HS-27A (cell line): ENCODE measurements around the gene ENO3.
A peak's percentile ranks its signal among the peaks of the same experiment; 100 is the strongest.

Experiments
- DNase-seq: peaks from one replicate; pipeline ENCODE4 v3.0.0-alpha.2; 2012; ENCODE audit warnings: low read depth, missing footprints

The ENO3 gene

GRCh38 chr17:4950075-4950745, 709 bp upstream of the ENO3 start:
- no peak for DNase-seq

GRCh38 chr17:4951486-4951885, 567 bp downstream of the ENO3 start:
- DNase-seq, result no peak

GRCh38 chr17:4953451-4953961, 2.6 kb downstream of the ENO3 start:
- peak; percentile 51 for DNase-seq

DNA sequence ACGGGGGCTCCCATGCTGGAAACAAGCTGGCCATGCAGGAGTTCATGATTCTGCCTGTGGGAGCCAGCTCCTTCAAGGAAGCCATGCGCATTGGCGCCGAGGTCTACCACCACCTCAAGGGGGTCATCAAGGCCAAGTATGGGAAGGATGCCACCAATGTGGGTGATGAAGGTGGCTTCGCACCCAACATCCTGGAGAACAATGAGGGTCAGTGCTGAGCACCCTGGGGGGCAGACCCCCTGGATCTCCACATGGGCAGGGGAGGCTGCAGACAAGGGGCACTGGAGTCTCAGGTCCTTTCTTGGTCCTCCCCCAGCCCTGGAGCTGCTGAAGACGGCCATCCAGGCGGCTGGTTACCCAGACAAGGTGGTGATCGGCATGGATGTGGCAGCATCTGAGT, 4.2 kb downstream of the ENO3 start:
- no peak for DNase-seq

DNA sequence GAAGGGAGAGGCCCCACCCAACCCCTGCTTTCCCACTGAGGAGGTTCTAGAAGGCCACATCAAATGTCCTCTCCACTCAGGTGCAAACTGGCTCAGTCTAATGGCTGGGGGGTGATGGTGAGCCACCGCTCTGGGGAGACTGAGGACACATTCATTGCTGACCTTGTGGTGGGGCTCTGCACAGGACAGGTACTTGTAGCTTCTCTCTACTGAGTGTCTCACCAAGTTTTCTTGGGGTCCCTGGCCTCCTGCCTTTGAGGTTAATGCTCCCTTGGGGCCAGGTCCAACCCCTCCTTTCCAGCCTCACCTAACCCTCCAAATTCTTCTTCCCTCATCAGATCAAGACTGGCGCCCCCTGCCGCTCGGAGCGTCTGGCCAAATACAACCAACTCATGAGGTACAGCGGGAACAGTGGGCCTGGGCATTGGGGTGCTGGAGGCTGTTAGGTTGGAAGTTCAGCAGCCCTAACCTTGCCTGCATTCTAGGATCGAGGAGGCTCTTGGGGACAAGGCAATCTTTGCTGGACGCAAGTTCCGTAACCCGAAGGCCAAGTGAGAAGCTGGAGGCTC, 5.7 kb downstream of the ENO3 start:
- no peak for DNase-seq

DNA sequence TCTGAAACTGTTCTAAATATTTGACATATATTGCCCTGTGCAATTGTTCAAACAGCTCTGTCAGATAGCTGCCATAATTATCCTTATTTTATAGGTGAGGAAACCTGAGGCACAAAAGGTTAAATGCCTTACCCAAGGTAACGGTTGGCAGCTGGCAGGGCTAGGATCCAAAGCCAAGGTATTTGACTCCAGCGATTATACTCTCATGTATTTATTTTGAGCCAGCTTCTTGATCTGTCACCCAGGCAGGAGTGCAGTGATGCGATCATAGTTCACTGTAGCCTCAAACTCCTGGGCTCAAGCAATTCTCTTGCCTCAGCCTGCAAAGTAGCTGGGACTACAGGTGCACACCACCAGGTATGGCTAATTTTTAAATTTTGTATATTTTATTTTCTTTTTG, 7.2 kb downstream of the ENO3 start:
- no peak for DNase-seq

- no peak for DNase-seq
These were observed 8.5 kb downstream of the ENO3 start for GRCh38 chr17:4959261-4959965.

DNA sequence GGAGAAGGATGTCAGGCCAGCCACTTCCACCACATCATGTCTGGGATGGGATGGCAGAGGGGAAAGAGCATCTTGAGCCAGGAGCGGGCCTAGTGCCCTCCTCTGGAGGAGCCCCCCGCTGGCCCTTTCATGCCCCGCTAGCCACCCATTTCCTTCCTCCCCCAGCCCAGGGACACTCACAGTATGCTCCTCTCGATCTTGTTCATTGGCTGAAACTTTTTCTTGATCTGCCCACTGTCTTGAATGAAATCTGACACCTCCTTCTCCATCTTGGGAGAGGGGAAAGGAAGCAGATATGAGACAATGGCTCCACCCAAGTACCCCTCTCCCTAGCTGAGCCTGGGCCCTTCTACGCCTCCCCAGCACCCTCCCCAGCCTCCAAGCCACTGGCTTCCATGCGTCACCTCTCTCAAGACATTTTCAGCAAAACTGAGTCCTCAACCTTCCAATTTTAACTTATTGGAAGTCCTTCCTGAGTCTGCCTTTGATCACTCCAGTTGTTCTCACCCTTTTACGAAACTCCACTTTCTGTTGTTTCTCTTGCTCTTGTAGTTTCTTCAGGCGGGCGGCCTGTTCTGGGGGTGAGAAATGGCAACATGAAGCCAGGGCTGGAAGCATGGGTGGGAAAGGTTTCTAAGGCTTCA, 9.5 kb downstream of the ENO3 start:
- no peak for DNase-seq

- DNase-seq, result no peak
These were observed 14.5 kb downstream of the ENO3 start for GRCh38 chr17:4965311-4965986.

- peak; percentile 93 for DNase-seq
These were observed 16.1 kb downstream of the ENO3 start for GRCh38 chr17:4966844-4967538.

- DNase-seq, result peak; percentile 83
These were observed 16.9 kb downstream of the ENO3 start, which contains the start of gene SPAG7 for GRCh38 chr17:4967539-4968485. Gene SPAG7 (minus strand): TSS chr17:4967817. CDS start chr17:4967804, 13 bp downstream.

- DNase-seq, result no peak
These were observed 17.6 kb downstream of the ENO3 start for GRCh38 chr17:4968486-4969046.

GRCh38 chr17:4969047-4969550, 18.2 kb downstream of the ENO3 start:
- no peak for DNase-seq

DNA sequence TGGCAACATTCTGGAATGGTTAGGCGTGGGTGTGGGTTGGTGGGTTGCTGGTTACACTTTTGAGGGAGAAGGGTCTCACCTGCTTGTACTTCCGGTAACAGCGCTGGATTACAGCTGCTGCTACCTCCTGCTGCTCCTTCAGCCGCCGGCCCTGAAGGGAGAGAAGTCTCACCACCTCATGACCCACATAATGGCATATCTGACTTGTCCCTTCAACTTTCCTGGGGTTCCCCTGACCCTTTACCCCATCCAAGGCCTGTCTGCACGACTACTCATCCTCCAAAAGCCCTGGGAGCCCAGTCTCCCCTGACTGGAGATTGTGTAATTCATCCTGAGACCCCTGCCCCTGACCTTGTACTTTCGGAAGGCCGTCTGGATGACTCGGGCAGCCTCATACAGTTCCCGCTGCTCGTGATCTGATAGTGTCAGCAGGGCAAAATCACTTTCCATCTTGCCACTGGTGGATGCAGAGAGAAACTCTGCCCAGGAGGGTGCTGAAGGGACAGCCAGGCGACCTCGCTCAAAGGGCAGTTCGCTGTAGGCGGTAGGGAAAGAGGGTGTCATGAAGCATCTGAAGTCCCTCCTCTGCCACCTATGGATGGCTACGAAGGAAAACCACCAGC, 18.7 kb downstream of the ENO3 start:
- DNase-seq, result no peak

DNA sequence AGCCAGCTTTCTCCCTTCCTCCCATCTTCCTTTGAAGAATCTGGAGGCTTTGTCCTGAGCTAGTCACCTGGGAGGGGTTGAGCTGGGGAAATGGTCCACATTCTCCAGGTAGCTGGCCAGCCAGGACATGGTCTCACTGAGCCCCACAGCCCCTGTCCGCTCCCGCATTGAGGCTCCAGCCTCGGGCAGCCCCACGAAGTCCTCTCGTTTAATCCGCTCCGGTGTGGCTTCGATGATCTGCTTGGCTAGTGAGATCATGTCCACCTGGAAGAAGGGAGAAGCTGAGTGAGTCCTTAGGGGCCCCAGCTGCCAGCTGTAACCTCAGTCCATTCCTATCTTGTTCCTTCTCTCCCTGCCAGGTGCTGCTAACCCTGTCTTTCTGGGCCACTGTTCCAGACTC, 19.4 kb downstream of the ENO3 start:
- DNase-seq, result no peak

- DNase-seq, result no peak
These were observed 20.9 kb downstream of the ENO3 start for GRCh38 chr17:4971826-4972225.

GRCh38 chr17:4972322-4972721, 21.4 kb downstream of the ENO3 start:
- no peak for DNase-seq

- no peak for DNase-seq
These were observed 21.8 kb downstream of the ENO3 start for GRCh38 chr17:4972752-4973151.
